Esophagus muscularis mucosa (tissue), 2 donors: Measurements from ENCODE around the gene PFDN1.

ENCODE experiments used
- POLR2A ChIP-seq: fragments of 450-650 bp; IDR thresholded peaks from one replicate; pipeline ENCODE4 v1.6.1; 2017; ENCODE audit warnings: antibody characterized with exemption, moderate library complexity, mild to moderate bottlenecking, low read depth
- POLR2AphosphoS5 ChIP-seq, 2 donors: sonication (generic); formaldehyde crosslinking; IDR thresholded peaks; one replicate each; pipeline ENCODE4 v1.6.1; 2017; ENCODE audit warnings: antibody characterized with exemption in 2 of 2

DNA sequence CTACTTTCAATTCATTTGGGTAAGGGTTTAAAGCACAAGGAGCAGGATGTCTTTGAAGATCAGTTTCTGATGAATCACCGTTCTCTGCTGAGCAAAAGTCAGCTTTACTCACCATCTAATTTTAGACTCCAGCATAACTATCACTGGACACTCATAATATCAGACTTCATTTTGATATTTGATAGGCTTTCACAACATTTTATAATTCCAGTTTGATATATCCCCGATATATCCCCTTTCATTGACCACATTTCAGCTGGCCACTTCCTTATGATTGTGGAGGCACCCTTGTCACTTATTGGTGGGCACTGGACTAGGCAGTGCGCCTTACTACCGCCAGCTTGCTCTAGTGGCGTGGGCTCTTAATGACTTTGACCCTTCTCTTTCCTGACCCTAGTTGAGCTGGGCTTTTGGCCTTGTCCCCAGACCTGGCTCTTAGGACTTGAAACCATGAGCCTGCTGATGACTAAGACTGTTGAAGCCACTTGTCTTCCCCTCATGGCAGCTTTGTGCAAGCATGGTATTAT lies 81.1 kb downstream of the PFDN1 start:
- TF ChIP-seq POLR2A: no peak
- no peak for TF ChIP-seq POLR2AphosphoS5 (IDR thresholded peaks at IDR 0.05)
